Stimulated activated CD4-positive, alpha-beta T cell treated with anti-CD3 and anti-CD28 coated beads, Interleukin-15, amount 100 ng/mL, for 24 hours (primary cell): Measurements from ENCODE around the gene MRPL43.
A peak's percentile ranks its signal among the peaks of the same experiment; 100 is the strongest.

Experiments used
- DNase-seq: peaks from one replicate; pipeline ENCODE4 v3.0.0-alpha.2; 2020

The MRPL43 gene

GRCh38 chr10:101000915-101001658 is 13.8 kb upstream of the MRPL43 start:
- no peak for DNase-seq

GRCh38 chr10:101000127-101000914 is 13.0 kb upstream of the MRPL43 start:
- DNase-seq, result no peak

- DNase-seq, result no peak
Measured at GRCh38 chr10:100999742-101000126, 12.4 kb upstream of the MRPL43 start, which contains the start of gene LZTS2. TSS of gene LZTS2 (plus strand) at chr10:100999808. CDS start at chr10:101002539, 2,731 bp downstream.

GRCh38 chr10:100998991-100999741 is 11.9 kb upstream of the MRPL43 start:
- peak; percentile 84 for DNase-seq

GRCh38 chr10:100998183-100998990 is 11.1 kb upstream of the MRPL43 start:
- DNase-seq, result peak; percentile 79

GRCh38 chr10:100997360-100998182 is 10.3 kb upstream of the MRPL43 start:
- peak; percentile 82 for DNase-seq

- peak; percentile 60 for DNase-seq
Measured at GRCh38 chr10:100996678-100997359, 9.5 kb upstream of the MRPL43 start.

- no peak for DNase-seq
Measured at GRCh38 chr10:100995181-100995580, 7.9 kb upstream of the MRPL43 start.

GRCh38 chr10:100993986-100994708 is 6.8 kb upstream of the MRPL43 start:
- DNase-seq, result no peak

- no peak for DNase-seq
Measured at GRCh38 chr10:100989088-100989487, 1.8 kb upstream of the MRPL43 start.

- no peak for DNase-seq
Measured at GRCh38 chr10:100988166-100988565, 869 bp upstream of the MRPL43 start.

GRCh38 chr10:100987685-100988049 is 370 bp upstream of the MRPL43 start:
- DNase-seq, result no peak

- no peak for DNase-seq
Measured at GRCh38 chr10:100986623-100986951, 710 bp downstream of the MRPL43 start.

- no peak for DNase-seq
Measured at GRCh38 chr10:100985336-100985735, 2.0 kb downstream of the MRPL43 start.

GRCh38 chr10:100984672-100985177 is 2.6 kb downstream of the MRPL43 start:
- no peak for DNase-seq

- no peak for DNase-seq
Measured at GRCh38 chr10:100983868-100984671, 3.2 kb downstream of the MRPL43 start.

- no peak for DNase-seq
Measured at GRCh38 chr10:100982916-100983830, 4.1 kb downstream of the MRPL43 start.

GRCh38 chr10:100981178-100981772 is 6.0 kb downstream of the MRPL43 start:
- no peak for DNase-seq
